Pancreas (tissue), 10 donors: Measurements from ENCODE around the gene PCBP2. TPM values are rescaled to one million over a fixed set of nuclear protein-coding genes. Genes with fewer than 3 reads are reported as not detected.
A peak's percentile ranks its signal among the peaks of the same experiment; 100 is the strongest.

ENCODE experiments used
- ATAC-seq, 4 donors: fragments of 200-7000 bp; cut with Tn5 transposase; one replicate each; pipeline versions ENCODE4 v1.8.0 to v1.9.1; 2020; ENCODE audit warnings: mild to moderate bottlenecking in 4 of 4, moderate library complexity in 4 of 4
- DNase-seq, 6 donors: peaks; one replicate each; pipeline ENCODE4 v3.0.0-alpha.2; 2020
- FAIRE-seq: peaks from 2 replicates; lab custom pipeline; 2012; peaks lifted over from hg19 to GRCh38; lab: Jason Lieb, UNC
- H3K27ac ChIP-seq, 4 donors: fragments of 200-600 bp; sonication (generic); 1 replicate in 3 of 4; 2 replicates in 1 of 4; pipeline versions ENCODE4 v1.5.0 to v1.8.0; 2020
- H3K27me3 ChIP-seq, 4 donors: fragments of 200-600 bp; one replicate each; pipeline ENCODE4 v1.8.0; 2021
- H3K36me3 ChIP-seq, 3 donors: fragments of 200-600 bp; sonication (generic) in 1 of 3; one replicate each; pipeline versions ENCODE4 v1.5.0 to v1.8.0; 2020 to 2021
- H3K4me1 ChIP-seq, 3 donors: fragments of 200-600 bp; one replicate each; pipeline ENCODE4 v1.8.0; 2021
- H3K4me3 ChIP-seq, 4 donors: fragments of 200-600 bp; sonication (generic) in 2 of 4; one replicate each; pipeline versions ENCODE4 v1.5.0 to v1.8.0; 2020 to 2021
- H3K9me3 ChIP-seq, 4 donors: fragments of 200-600 bp; one replicate each; pipeline ENCODE4 v1.8.0; 2021
- CTCF ChIP-seq, 4 donors: fragments of 200-600 bp; sonication (generic) in 3 of 4; IDR thresholded peaks; one replicate each; pipeline versions ENCODE4 v1.5.0 to v1.8.0; 2021; ENCODE audit warnings: antibody characterized with exemption in 4 of 4
- WGBS, 2 donors: extraction: QIAGEN DNeasy Blood & Tissue Kit; methylation state at CpG; one replicate each; pipeline ENCODE4 v1.1.7; 2013; 5-methylcytosine and 5-hydroxymethylcytosine counted together
- intact Hi-C, 3 donors: fragments of 100-400 bp; cut with DNase I; formaldehyde crosslinking; loops; one replicate each; pipeline versions ENCODE4 v1.11.1 to v1.14.2; 2022
- polyA plus RNA-seq, 2 donors: library from polyadenylated mRNA; stranded (reverse); fragments of 200-250 nt; gene quantifications; one replicate each; pipeline ENCODE4 v1.2.3, GENCODE V29; 2013
- total RNA-seq, 6 donors: library from RNA; stranded (reverse); fragmentation: NEBNext Ultra II Directional in 4 of 6; extraction: Animal tissue kit (Norgen Biotek cat#: 25700) in 4 of 6; gene quantifications; one replicate each; pipeline versions ENCODE4 v1.2.1 to v1.2.4, GENCODE V29; 2021 to 2023
- donor health status: healthy with polysubstance abuse.
- donor health status: DM: no; HTN: no; CAD: no; lungs with moderate emphysema.
- donor health status: DM: no; HTN: no; CAD: no.
- donor health status: control.
- donor health status: control.
- donor health status: Bipolar disorder and iron deficiency.
- donor health status: DM: yes; HTN: yes; CAD: no.
- donor health status: DM: no; HTN: no; CAD: no.
- donor health status: DM: no; HTN: no; CAD: no.
- donor health status: DM: yes; HTN: yes; CAD: no.

The PCBP2 gene
- total and polyA plus RNA-seq, 8 donors, result 266 to 608 (median 467) TPM

GRCh38 chr12:53502331-53502730 lies 50.4 kb downstream of the PCBP2 start:
- Histone ChIP-seq H3K27ac (peak overlapping the region in 3 of 4 donors; percentile 50 to 99 (median 98)), H3K27me3 (no peaks in the 10 kb centered on the region), H3K4me3 (peak overlapping the region in 1 of 4 donors; percentile 80), H3K9me3 (no peaks in the 10 kb centered on the region), H3K36me3 (peaks cover 0 to 12% (median 0%) of the 10 kb centered on the region in 3 donors), H3K4me1 (peaks cover 0 to 17% (median 7%) of the 10 kb centered on the region in 3 donors)
- no peak for TF ChIP-seq CTCF (IDR thresholded peaks at IDR 0.05)
- FAIRE-seq (no peak), DNase-seq (peak in 1 of 6 donors; percentile 26), ATAC-seq (no peak)
- WGBS, 2 donors, result 43 to 55% methylated on average over 9 of the region's 9 CpGs
- intact Hi-C loops, result no loop called here

- no peak overlapping the region for H3K4me3 ChIP-seq
- peaks cover 0 to 12% (median 0%) of the 10 kb centered on the region in 3 donors for H3K36me3 ChIP-seq
- FAIRE-seq, result no peak
- 69 to 75% methylated on average over 10 of the region's 10 CpGs for WGBS, 2 donors
- no peaks in the 10 kb centered on the region for H3K9me3 ChIP-seq
- peaks cover 0 to 17% (median 7%) of the 10 kb centered on the region in 3 donors for H3K4me1 ChIP-seq
- H3K27ac ChIP-seq, result peak overlapping the region in 2 of 4 donors; percentile 50 to 51
- H3K27me3 ChIP-seq, result no peaks in the 10 kb centered on the region
- ATAC-seq, result no peak
- intact Hi-C loops, result no loop called here
- no peak for TF ChIP-seq CTCF (IDR thresholded peaks at IDR 0.05)
- DNase-seq, result peak in 1 of 6 donors; percentile 14
Observed at GRCh38 chr12:53502983-53503728, 51.3 kb downstream of the PCBP2 start.

- Histone ChIP-seq H3K9me3 (no peaks in the 10 kb centered on the region), H3K27ac (no peak overlapping the region), H3K36me3 (peaks cover 0 to 12% (median 0%) of the 10 kb centered on the region in 3 donors), H3K4me1 (peaks cover 0 to 17% (median 7%) of the 10 kb centered on the region in 3 donors), H3K4me3 (no peak overlapping the region), H3K27me3 (no peaks in the 10 kb centered on the region)
- intact Hi-C loops, result no loop called here
- no peak for DNase-seq
- TF ChIP-seq CTCF (IDR thresholded peaks at IDR 0.05), result no peak
- no peak for ATAC-seq
- 75 to 78% methylated on average over 14 of the region's 14 CpGs for WGBS, 2 donors
- no peak for FAIRE-seq
Observed at GRCh38 chr12:53504004-53504920, 52.4 kb downstream of the PCBP2 start.

GRCh38 chr12:53505086-53505485 lies 53.2 kb downstream of the PCBP2 start:
- no peak for TF ChIP-seq CTCF (IDR thresholded peaks at IDR 0.05)
- Histone ChIP-seq H3K4me3 (no peak overlapping the region), H3K36me3 (peaks cover 0 to 12% (median 0%) of the 10 kb centered on the region in 3 donors), H3K9me3 (no peaks in the 10 kb centered on the region), H3K27me3 (no peaks in the 10 kb centered on the region), H3K4me1 (peaks cover 0 to 13% (median 2%) of the 10 kb centered on the region in 3 donors), H3K27ac (no peak overlapping the region)
- FAIRE-seq (no peak), DNase-seq (peak in 1 of 6 donors; percentile 14), ATAC-seq (no peak)
- intact Hi-C loops, result loop anchor here in 1 of 3 donors (5.0 kb wide), 1 partner anchor 158 kb away; no protein-coding TSS in a partner anchor
- WGBS, 2 donors, result 83 to 90% methylated on average over 10 of the region's 10 CpGs
